ENCODE data around the gene SLC16A6. TPM values are rescaled to one million over a fixed set of nuclear protein-coding genes. Genes with fewer than 3 reads are reported as not detected.
A peak's percentile ranks its signal among the peaks of the same experiment; 100 is the strongest.

The SLC16A6 gene
- total and polyA plus RNA-seq, 2 of the 4 experiments (the other 2 are of a cell fraction) = 0.22 to 0.54 TPM

GRCh38 chr17:68249354-68249765 is 41.6 kb downstream of the SLC16A6 start:
- CTCF ChIA-PET = interaction anchor here (0.6 to 1.2 kb wide), 3 partner anchors 45 to 189 kb away, joined by 3 to 4 read pairs (median 3); no protein-coding TSS in a partner anchor
- BruUV-seq (replicated peaks) = no TSS peak

More at GRCh38 chr17:68249354-68249765, 41.6 kb downstream of the SLC16A6 start:
- H3K56ac ChIP-seq (ENCODE audit: extremely low read depth, insufficient read depth, low read length) = no peak overlapping the region
- no peak overlapping the region for H3K27ac ChIP-seq (ENCODE audit: insufficient read depth, low read length)
- no peak overlapping the region for H3K9ac ChIP-seq (ENCODE audit: low read depth, low read length)
- 0 out of 2 replicates have a peak overlapping the region, but pooled peaks have one; percentile 66 for H3K23ac ChIP-seq (ENCODE audit: low read depth, low read length)
- H3K4ac ChIP-seq (ENCODE audit: low read depth, low read length) = no peak overlapping the region
- H3K9me1 ChIP-seq (ENCODE audit: insufficient read depth, low read length) = peaks cover 9% of the 10 kb centered on the region
- in situ Hi-C loops (cut with MboI; ENCODE audit: low sequenced_read_pairs) (no loop called here), intact Hi-C loops (cut with micrococcal nuclease) (loop anchor here (5.0 kb wide), 1 partner anchor 77 kb away; no protein-coding TSS in a partner anchor), dilution Hi-C loops (cut with HindIII; ENCODE audit: low sequenced_read_pairs, unreplicated experiment) (no loop called here)
- no peaks in the 10 kb centered on the region for H3K4me1 ChIP-seq (ENCODE audit: control insufficient read depth, insufficient read depth, low read length)
- peaks cover 3% of the 10 kb centered on the region; the same call in 1 of the 2 replicates for H3K36me3 ChIP-seq (ENCODE audit: control insufficient read depth, insufficient read depth, low read length)
- H2BK15ac ChIP-seq (ENCODE audit: low read depth, low read length) = no peak overlapping the region
- peaks cover 13 to 39% of the 10 kb centered on the region in 2 experiments; a peak in 3 of 4 replicates for H3K79me1 ChIP-seq (ENCODE audit: low read depth in 1 of 2, low read length in 2 of 2)
- H2AK9ac ChIP-seq (replicated peaks; ENCODE audit: low read depth, low read length, poor library complexity) = no peak overlapping the region
- no peak overlapping the region for H2BK5ac ChIP-seq (ENCODE audit: low read depth, low read length, poor library complexity, severe bottlenecking)
- H2AFZ ChIP-seq (replicated peaks; ENCODE audit: low read length, poor library complexity) = no peak overlapping the region
- H4K91ac ChIP-seq (ENCODE audit: insufficient read depth, low read depth, low read length) = no peak overlapping the region
- no peak overlapping the region for H2BK20ac ChIP-seq (ENCODE audit: low read depth, low read length)
- no peak overlapping the region for H3K4me3 ChIP-seq (ENCODE audit: insufficient read depth, low read depth, low read length)
- H4K20me1 ChIP-seq (ENCODE audit: insufficient read depth, low read length) = no peaks in the 10 kb centered on the region
- H3K14ac ChIP-seq (replicated peaks; ENCODE audit: low read depth, low read length) = no peak overlapping the region; the same call in 1 of the 2 replicates
- WGBS, 2 experiments (ENCODE audit: extremely low coverage in 2 of 2, insufficient read length in 1 of 2) = no CpG with 5 or more reads among the region's 7 CpGs
- no peak overlapping the region for H2AK5ac ChIP-seq (ENCODE audit: low read depth, low read length)
- no peak overlapping the region for H3K18ac ChIP-seq (ENCODE audit: low read depth, low read length)
- POLR2A ChIA-PET (ENCODE audit: unreplicated experiment) = interaction anchor here (0.6 kb wide), 1 partner anchor 39 kb away, joined by 4 read pairs; no protein-coding TSS in a partner anchor
- H3K27me3 ChIP-seq (ENCODE audit: control insufficient read depth, insufficient read depth, low read length) = no peaks in the 10 kb centered on the region
- ATAC-seq (ENCODE audit: low read depth) (no peak), DNase-seq (no peak)
- H3K9me3 ChIP-seq (ENCODE audit: control insufficient read depth, insufficient read depth, low read length) = no peaks in the 10 kb centered on the region
- H4K5ac ChIP-seq (ENCODE audit: low read depth, low read length) = no peak overlapping the region
- no peak overlapping the region for H3K4me2 ChIP-seq (ENCODE audit: low read depth, low read length)
- TF ChIP-seq CEBPB (IDR thresholded peaks at IDR 0.05; ENCODE audit: low read depth, low read length) = no peak
- TF ChIP-seq FOS (IDR thresholded peaks at IDR 0.05; ENCODE audit: low read depth, low read length) = no peak
- TF ChIP-seq MAZ (IDR thresholded peaks at IDR 0.05; ENCODE audit: borderline replicate concordance, low read depth, low read length) = no peak
- TF ChIP-seq MXI1 (IDR thresholded peaks at IDR 0.05; ENCODE audit: borderline replicate concordance, low read depth, low read length) = no peak
- TF ChIP-seq BHLHE40 (IDR thresholded peaks at IDR 0.05; ENCODE audit: low read depth, low read length) = no peak
- TF ChIP-seq RCOR1 (IDR thresholded peaks at IDR 0.05; ENCODE audit: insufficient replicate concordance, low read length) = no peak
- TF ChIP-seq POLR2A (IDR thresholded peaks at IDR 0.05; ENCODE audit: low read depth, low read length) = no peak
- H2BK120ac ChIP-seq (ENCODE audit: low read depth, low read length) = no peak overlapping the region
- H4K8ac ChIP-seq (ENCODE audit: low read depth in 2 of 2, low read length in 2 of 2) = no peak overlapping the region; a peak in 2 of 4 replicates
